Cardiac fibroblast (primary cell): ENCODE data around the gene AKAP13.

Source experiments
- DNase-seq, 2 donors: peaks; one replicate each; pipeline versions ENCODE4 v3.0.0 to v3.0.0-alpha.2; 2010; ENCODE audit warnings: low read depth in 2 of 2
- H3K4me3 ChIP-seq, 2 donors: replicated peaks in 1 of 2; 1 replicate in 1 of 2; 2 replicates in 1 of 2; pipeline ENCODE4 v1.5.1; 2011; ENCODE audit warnings: low read depth in 2 of 2, low read length in 2 of 2, mild to moderate bottlenecking in 2 of 2, moderate library complexity in 1 of 2
- TF ChIP-seq, protein P1 (sequence below): IDR thresholded peaks from one replicate; pipeline ENCODE4 v1.5.1; 2011; ENCODE audit warnings: low read depth, mild to moderate bottlenecking, low read length, inconsistent platforms

AKAP13 gene

GRCh38 chr15:85757939-85758654, 377.7 kb downstream of the AKAP13 start:
- peak in 1 of 2 donors; percentile 50 for DNase-seq
- TF ChIP-seq, protein P1, sequence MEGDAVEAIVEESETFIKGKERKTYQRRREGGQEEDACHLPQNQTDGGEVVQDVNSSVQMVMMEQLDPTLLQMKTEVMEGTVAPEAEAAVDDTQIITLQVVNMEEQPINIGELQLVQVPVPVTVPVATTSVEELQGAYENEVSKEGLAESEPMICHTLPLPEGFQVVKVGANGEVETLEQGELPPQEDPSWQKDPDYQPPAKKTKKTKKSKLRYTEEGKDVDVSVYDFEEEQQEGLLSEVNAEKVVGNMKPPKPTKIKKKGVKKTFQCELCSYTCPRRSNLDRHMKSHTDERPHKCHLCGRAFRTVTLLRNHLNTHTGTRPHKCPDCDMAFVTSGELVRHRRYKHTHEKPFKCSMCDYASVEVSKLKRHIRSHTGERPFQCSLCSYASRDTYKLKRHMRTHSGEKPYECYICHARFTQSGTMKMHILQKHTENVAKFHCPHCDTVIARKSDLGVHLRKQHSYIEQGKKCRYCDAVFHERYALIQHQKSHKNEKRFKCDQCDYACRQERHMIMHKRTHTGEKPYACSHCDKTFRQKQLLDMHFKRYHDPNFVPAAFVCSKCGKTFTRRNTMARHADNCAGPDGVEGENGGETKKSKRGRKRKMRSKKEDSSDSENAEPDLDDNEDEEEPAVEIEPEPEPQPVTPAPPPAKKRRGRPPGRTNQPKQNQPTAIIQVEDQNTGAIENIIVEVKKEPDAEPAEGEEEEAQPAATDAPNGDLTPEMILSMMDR: no peak
- H3K4me3 ChIP-seq: no peak overlapping the region

DNA sequence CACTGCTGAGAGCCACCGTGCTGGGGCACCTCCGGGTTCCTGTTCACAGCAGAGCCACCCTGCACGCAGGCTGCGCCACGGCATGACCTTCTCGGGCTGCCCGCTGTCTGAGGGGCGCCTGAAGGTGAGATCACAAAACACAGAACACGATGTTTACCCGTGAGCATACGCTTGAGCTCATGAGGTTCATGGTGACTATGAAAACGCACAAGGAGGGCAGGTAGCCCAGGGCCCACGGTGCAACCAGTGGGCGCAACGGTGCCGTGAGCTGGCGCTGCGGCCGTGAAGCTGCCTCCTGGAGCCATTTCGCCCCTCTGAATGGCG, 378.2 kb downstream of the AKAP13 start:
- no peak overlapping the region for H3K4me3 ChIP-seq
- TF ChIP-seq, protein P1: no peak
- no peak for DNase-seq

DNA sequence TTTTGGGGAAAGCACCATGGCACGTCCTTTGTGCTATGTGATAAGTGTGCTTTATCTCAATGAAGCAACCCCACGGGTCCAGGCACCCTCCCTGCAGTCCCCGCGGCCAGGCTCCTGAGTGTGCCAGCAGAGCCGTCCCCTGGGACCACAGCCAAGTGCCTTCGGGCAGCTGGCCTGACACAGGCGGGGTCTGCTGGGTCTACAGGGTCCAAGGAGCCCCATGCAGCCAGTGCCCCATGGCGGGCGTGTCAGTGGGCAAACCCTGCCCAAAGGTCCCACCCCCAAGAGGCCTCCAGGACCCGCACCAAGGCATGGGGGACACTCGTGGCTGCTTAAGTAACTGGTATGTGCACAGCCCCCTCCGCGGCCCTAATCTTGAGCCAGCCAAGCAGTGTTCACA, 379.0 kb downstream of the AKAP13 start:
- TF ChIP-seq, protein P1: no peak
- DNase-seq: no peak

DNA sequence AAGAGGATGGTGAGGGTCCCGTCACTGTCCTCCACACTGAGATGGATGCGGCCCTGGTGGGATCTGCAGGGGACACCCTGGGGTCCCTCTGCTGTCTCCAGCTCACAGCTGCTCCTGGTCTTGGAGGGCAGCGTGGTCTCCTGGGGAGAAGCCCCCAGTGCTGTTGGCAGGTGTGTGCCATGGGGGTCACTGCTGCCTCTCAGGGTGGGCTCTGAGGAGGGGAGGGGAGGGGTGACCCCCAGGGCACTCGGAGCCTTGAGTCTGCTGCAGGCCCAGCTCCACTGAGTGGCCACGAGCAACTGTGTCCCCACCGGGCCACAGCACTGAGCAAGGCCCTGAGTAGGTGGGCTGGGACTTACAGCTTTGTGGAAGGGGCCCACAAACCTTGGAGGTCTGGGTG, 379.6 kb downstream of the AKAP13 start:
- no peak overlapping the region for H3K4me3 ChIP-seq
- TF ChIP-seq, protein P1: no peak
- DNase-seq: no peak

More for the DNA sequence above, 379.0 kb downstream of the AKAP13 start:
- no peak overlapping the region for H3K4me3 ChIP-seq

DNA sequence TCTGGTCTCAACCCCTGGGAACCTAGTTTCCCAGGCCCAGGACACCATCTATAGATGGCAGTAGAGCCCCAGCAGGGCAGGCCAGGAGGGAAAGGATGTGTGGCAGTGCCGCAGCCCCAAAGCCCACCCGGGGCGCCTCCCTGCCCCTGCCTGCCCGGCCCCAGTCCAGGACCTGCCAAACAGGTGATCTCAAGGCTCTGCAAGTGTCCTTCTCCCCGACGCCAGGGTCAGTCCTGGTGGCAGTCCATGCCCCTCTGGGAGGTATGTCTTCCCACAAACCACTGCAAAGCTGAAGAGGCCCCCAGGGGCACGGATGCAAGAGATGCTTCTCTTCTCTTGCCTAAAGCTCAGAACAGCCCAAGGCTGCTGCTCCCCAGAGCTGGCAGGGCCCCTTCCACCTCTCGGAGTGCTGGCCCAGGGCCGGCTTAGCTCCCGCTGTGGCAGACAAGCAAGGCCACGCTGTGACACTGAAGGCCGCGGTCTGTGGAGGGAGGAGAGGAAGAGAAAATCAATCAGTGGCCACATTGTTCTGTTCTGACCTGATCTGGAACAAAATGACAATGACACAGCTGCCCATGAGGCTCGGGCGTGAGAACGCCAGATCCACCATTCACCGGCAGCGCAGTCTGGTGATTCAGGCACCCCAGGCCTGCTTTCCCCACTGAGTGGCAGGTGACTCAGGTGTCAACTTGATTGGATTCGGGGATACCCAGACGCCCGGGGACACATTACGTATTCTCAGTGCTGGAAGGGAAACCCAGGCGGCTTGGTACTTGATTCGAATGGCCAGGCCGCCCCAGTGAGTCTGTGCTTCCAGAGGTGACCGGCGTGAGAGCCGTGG, 380.3 kb downstream of the AKAP13 start:
- TF ChIP-seq, protein P1: no peak
- no peak for DNase-seq
- no peak overlapping the region for H3K4me3 ChIP-seq

GRCh38 chr15:85761635-85762034, 381.2 kb downstream of the AKAP13 start:
- H3K4me3 ChIP-seq: no peak overlapping the region
- TF ChIP-seq, protein P1: no peak
- peak in 1 of 2 donors; percentile 67 for DNase-seq
